ENCODE results near the gene CCSER1.

Gene CCSER1

GRCh38 chr4:90127223-90127705, at the start of gene CCSER1:
TSS of gene CCSER1 (plus strand) at chr4:90127394.
- TF ChIP-seq CTCF (IDR thresholded peaks at IDR 0.05; ENCODE audit: extremely low read depth, missing control alignments): no peak
- DNase-seq (ENCODE audit: low spot score): peak; percentile 75

GRCh38 chr4:90078440-90078839, 48.8 kb upstream of the CCSER1 start:
- peak; percentile 5 for DNase-seq (ENCODE audit: low spot score)
- TF ChIP-seq CTCF (IDR thresholded peaks at IDR 0.05; ENCODE audit: extremely low read depth, missing control alignments): no peak

GRCh38 chr4:90080116-90080515, 47.1 kb upstream of the CCSER1 start:
- no peak for DNase-seq (ENCODE audit: low spot score)
- TF ChIP-seq CTCF (IDR thresholded peaks at IDR 0.05; ENCODE audit: extremely low read depth, missing control alignments): no peak

- TF ChIP-seq CTCF (IDR thresholded peaks at IDR 0.05; ENCODE audit: extremely low read depth, missing control alignments): no peak
- DNase-seq (ENCODE audit: low spot score): no peak
Measured at GRCh38 chr4:90081432-90082144, 45.6 kb upstream of the CCSER1 start.

- DNase-seq (ENCODE audit: low spot score): no peak
- no peak for TF ChIP-seq CTCF (IDR thresholded peaks at IDR 0.05; ENCODE audit: extremely low read depth, missing control alignments)
Measured at GRCh38 chr4:90082449-90082848, 44.7 kb upstream of the CCSER1 start.

GRCh38 chr4:90084277-90084966, 42.8 kb upstream of the CCSER1 start:
- no peak for DNase-seq (ENCODE audit: low spot score)
- TF ChIP-seq CTCF (IDR thresholded peaks at IDR 0.05; ENCODE audit: extremely low read depth, missing control alignments): no peak

- DNase-seq (ENCODE audit: low spot score): no peak
- no peak for TF ChIP-seq CTCF (IDR thresholded peaks at IDR 0.05; ENCODE audit: extremely low read depth, missing control alignments)
Measured at GRCh38 chr4:90084967-90085295, 42.3 kb upstream of the CCSER1 start.
